Cardiac fibroblast (primary cell): ENCODE data around the gene CAMK1.

Experiments
- DNase-seq, 2 donors: peaks; one replicate each; pipeline versions ENCODE4 v3.0.0 to v3.0.0-alpha.2; 2010; ENCODE audit warnings: low read depth in 2 of 2
- H3K4me3 ChIP-seq, 2 donors: replicated peaks in 1 of 2; 1 replicate in 1 of 2; 2 replicates in 1 of 2; pipeline ENCODE4 v1.5.1; 2011; ENCODE audit warnings: low read depth in 2 of 2, low read length in 2 of 2, mild to moderate bottlenecking in 2 of 2, moderate library complexity in 1 of 2
- TF ChIP-seq, protein P1 (sequence below): IDR thresholded peaks from one replicate; pipeline ENCODE4 v1.5.1; 2011; ENCODE audit warnings: low read depth, mild to moderate bottlenecking, low read length, inconsistent platforms

The CAMK1 gene

DNA sequence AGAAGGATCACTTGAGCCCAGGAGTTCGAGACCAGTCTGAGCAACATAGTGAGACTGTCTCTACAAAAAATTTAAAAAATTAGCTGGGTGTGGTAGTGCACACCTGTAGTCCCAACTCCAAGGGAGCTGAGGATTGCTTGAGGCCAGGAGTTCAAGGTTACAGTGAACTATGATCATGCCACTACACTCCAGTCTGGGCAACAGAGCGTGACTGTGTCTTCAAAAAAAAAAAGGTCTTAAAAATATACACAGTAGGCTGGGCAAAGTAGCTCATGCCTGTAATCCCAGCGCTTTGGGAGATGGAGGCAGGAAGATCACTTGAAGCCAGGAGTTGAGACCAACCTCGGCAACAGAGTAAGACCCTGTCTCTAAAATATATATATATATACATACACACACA is 11.2 kb upstream of the CAMK1 start:
- TF ChIP-seq, protein P1, sequence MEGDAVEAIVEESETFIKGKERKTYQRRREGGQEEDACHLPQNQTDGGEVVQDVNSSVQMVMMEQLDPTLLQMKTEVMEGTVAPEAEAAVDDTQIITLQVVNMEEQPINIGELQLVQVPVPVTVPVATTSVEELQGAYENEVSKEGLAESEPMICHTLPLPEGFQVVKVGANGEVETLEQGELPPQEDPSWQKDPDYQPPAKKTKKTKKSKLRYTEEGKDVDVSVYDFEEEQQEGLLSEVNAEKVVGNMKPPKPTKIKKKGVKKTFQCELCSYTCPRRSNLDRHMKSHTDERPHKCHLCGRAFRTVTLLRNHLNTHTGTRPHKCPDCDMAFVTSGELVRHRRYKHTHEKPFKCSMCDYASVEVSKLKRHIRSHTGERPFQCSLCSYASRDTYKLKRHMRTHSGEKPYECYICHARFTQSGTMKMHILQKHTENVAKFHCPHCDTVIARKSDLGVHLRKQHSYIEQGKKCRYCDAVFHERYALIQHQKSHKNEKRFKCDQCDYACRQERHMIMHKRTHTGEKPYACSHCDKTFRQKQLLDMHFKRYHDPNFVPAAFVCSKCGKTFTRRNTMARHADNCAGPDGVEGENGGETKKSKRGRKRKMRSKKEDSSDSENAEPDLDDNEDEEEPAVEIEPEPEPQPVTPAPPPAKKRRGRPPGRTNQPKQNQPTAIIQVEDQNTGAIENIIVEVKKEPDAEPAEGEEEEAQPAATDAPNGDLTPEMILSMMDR, result no peak
- H3K4me3 ChIP-seq, result no peak overlapping the region
- no peak for DNase-seq

DNA sequence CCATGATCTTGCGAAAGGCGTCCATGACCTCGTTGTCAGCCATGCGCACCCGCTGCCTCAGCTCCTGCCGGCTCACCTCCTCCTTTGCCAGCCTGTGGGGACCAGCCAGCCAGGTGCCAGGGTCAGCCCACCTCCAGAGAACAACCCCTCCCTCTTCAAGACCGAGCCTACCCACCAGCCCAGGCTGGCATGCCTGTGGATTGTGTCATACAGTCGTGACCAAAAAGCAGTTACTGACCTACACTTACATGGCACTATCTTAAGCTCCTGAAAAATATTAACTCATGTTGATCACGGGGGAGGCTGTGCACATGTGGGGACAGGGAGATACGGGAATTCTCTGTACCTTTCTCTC is 10.7 kb upstream of the CAMK1 start:
- H3K4me3 ChIP-seq, result no peak overlapping the region
- TF ChIP-seq, protein P1, result no peak
- no peak for DNase-seq

DNA sequence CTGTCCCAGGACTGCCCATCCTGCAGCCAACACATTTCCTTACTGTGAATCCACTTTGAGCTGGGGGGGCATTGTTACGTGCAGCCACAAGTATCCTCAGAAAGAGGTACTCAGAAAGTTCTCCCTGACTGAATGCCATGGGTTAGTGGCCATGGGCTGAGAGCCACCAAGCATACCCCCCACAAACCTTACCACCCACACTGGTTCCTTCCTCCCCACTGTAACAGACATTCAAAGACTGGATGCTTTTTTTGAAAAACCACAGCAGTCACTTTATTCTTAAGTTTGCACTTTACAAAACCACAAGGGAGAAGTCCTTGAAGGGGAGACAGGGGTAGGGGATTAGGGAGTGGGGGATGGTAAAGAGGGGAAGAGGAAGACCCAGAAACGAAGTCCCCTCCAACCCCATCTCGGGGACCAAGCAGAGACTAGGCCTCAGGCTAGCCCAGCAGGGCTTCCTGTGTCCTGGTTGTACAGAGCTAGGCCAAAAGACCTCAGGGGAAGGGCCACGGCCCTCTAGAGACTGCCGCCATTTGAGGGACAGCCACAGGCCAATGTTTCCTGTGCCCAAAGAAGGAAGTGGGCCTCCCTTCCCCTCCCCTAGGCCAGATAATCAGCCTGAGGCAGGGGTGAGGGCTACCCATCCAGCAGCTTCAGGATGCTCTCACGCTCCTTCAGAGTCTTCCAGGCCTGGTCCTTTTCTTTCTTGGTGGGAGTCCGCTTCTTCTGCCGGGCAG is 10.1 kb upstream of the CAMK1 start:
- TF ChIP-seq, protein P1, result no peak
- no peak overlapping the region for H3K4me3 ChIP-seq
- no peak for DNase-seq

DNA sequence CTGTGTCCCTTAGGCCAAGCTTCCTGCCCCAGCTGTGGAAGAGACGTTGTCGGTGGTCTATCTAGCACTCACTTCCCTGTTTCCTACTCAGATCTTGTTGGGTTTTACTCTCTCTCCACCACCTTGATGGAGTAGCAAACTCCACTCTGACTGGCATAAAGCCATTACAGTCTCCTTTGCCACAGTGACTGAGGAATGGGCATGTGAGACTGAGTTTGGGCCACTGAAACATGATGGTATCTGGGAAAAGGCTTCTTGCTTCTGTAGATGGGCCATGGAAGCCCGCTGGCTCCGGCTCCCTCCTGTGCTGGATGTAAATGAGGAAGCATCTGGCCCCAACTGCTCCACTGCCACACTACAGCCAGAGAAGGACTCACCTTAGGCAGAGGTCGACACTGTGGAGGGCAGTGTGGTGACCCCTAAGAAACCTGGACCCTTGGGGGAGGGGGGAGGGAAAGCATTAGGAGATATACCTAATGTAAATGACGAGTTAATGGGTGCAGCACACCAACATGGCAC is 9.4 kb upstream of the CAMK1 start:
- TF ChIP-seq, protein P1, result no peak
- no peak overlapping the region for H3K4me3 ChIP-seq
- DNase-seq, result no peak

DNA sequence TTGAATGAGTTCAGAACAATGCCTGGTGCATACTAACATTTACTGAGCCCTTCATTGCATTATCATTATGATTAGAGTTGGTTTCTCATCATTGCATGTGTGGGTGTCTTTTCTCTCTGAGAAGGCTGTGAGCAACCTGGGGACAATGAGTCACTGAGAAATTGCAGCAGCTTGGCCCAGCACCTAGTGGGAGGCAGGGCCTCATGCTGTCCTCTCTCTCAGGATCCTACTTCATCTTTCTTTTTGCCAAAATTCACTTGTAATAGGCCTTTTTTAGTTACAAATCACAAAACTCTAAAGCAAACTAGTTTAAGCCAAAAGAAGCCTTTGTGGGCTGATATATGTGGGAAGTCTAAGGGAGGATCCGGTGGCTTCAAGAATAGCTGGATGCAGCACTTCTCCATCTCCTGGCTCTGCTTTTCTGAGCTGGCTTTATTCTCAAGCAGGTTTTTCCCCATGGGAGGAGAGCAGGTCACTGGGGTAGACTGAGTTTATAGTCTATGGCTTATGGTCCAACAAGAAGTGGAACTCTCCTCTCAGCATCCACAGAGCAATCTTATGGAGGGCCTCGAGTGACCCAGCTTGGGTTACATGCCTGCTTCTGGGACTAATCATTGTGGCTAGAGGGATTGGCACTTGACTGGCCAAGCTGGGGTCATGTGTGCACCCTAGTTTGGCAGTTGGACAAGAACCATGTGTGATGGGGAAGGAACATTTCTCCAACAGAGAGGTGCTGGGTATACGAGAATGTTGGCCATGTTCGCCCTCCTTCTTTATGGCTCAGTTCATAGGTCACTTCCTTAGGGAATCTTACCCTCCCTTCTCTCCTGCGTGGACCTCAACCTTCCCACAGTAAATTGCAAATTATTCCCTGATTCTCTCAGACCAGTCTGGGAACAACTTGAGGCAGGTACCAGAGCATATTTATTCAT is 8.7 kb upstream of the CAMK1 start:
- H3K4me3 ChIP-seq, result no peak overlapping the region
- DNase-seq, result peak; percentile 48 to 74
- TF ChIP-seq, protein P1, result no peak

DNA sequence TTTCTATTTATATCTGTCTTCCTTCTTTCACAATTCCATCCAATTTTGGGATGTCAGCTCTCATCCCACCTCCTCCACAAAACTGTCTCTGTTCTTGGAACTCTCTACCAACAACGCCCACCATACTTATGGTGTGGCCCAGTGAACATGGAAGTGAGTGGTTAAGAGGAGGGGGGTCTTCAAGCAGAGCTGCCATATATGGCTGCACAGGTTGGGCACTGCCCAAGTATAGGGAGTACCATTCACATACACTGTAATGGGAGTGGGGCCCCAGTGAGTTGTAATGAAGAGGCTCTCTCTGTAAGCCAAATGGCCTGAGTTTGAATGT is 7.9 kb upstream of the CAMK1 start:
- TF ChIP-seq, protein P1, result no peak
- H3K4me3 ChIP-seq, result no peak overlapping the region
- DNase-seq, result no peak
